GM18867 (cell line): ENCODE data around the gene C5.

ENCODE experiments used
- ATAC-seq: cut with Tn5 transposase; IDR thresholded peaks from one replicate; pipeline ENCODE4 v1.9.1; 2021; ENCODE audit warnings: mild to moderate bottlenecking, moderate library complexity; ENCODE audit not compliant: unreplicated experiment

Gene C5

GRCh38 chr9:120914396-120914795 lies 135.7 kb downstream of the C5 start:
- no peak for ATAC-seq

GRCh38 chr9:120913647-120914264 lies 136.3 kb downstream of the C5 start:
- no peak for ATAC-seq

GRCh38 chr9:120912958-120913646 lies 137.0 kb downstream of the C5 start:
- no peak for ATAC-seq

GRCh38 chr9:120911295-120911837 lies 138.7 kb downstream of the C5 start:
- ATAC-seq = no peak

- ATAC-seq = no peak
Measured at GRCh38 chr9:120910643-120911042, 139.4 kb downstream of the C5 start.

- no peak for ATAC-seq
Measured at GRCh38 chr9:120909904-120910303, 140.2 kb downstream of the C5 start.

GRCh38 chr9:120905315-120906164 lies 144.5 kb downstream of the C5 start:
- no peak for ATAC-seq

- no peak for ATAC-seq
Measured at GRCh38 chr9:120904978-120905301, 145.1 kb downstream of the C5 start.

- ATAC-seq = no peak
Measured at GRCh38 chr9:120904061-120904977, 145.8 kb downstream of the C5 start.

GRCh38 chr9:120902569-120903535 lies 147.2 kb downstream of the C5 start:
- ATAC-seq = no peak
